Breast epithelium (tissue), 3 donors: ENCODE results near the gene HLA-DQB1.

Experiments
- CTCF ChIP-seq, 3 donors: fragments of 450-650 bp; IDR thresholded peaks; one replicate each; pipeline ENCODE4 v1.5.1; 2016 to 2017; ENCODE audit warnings: antibody characterized with exemption in 3 of 3, mild to moderate bottlenecking in 3 of 3, moderate library complexity in 3 of 3
- POLR2A ChIP-seq: fragments of 450-650 bp; IDR thresholded peaks from one replicate; pipeline ENCODE4 v1.6.1; 2016; ENCODE audit warnings: antibody characterized with exemption, mild to moderate bottlenecking, moderate library complexity
- POLR2AphosphoS5 ChIP-seq, 3 donors: sonication (generic); formaldehyde crosslinking; IDR thresholded peaks; one replicate each; pipeline ENCODE4 v1.6.1; 2017; ENCODE audit warnings: antibody characterized with exemption in 3 of 3

GRCh38 chr6:32685603-32686002, 19.1 kb upstream of the HLA-DQB1 start:
- no peak for TF ChIP-seq CTCF (IDR thresholded peaks at IDR 0.05)
- no peak for TF ChIP-seq POLR2AphosphoS5 (IDR thresholded peaks at IDR 0.05)
- TF ChIP-seq POLR2A: no peak
